H1 (cell line): ENCODE data around the gene CCDC174. TPM values are rescaled to one million over a fixed set of nuclear protein-coding genes. Genes with fewer than 3 reads are reported as not detected.

Experiments used
- CTCF ChIA-PET: fragments of 300-600 bp; sonication (Branson Sonifier 250); formaldehyde crosslinking; loops from one replicate; lab custom pipeline; 2021; ENCODE audit not compliant: partially characterized antibody; lab: Charles Lee
- POLR2A ChIA-PET: fragments of 300-600 bp; sonication (Branson Sonifier 250); formaldehyde crosslinking; loops from one replicate; lab custom pipeline; 2021; ENCODE audit warnings: inconsistent platforms; ENCODE audit not compliant: partially characterized antibody; lab: Charles Lee
- DNase-seq, 2 experiments: peaks; one replicate each; pipeline versions ENCODE4 v3.0.0 to v3.0.0-alpha.2; 2010 to 2022; ENCODE audit warnings: low spot score in 2 of 2, low read depth in 1 of 2, mixed read lengths in 1 of 2
- FAIRE-seq: peaks from 2 replicates; lab custom pipeline; 2011; peaks lifted over from hg19 to GRCh38; lab: Jason Lieb, UNC
- H2AFZ ChIP-seq: 2 replicates; pipeline ENCODE4 v1.8.1; 2012; ENCODE audit warnings: low read length, inconsistent platforms
- H2AK5ac ChIP-seq: 2 replicates; pipeline ENCODE4 v1.6.1; 2013; ENCODE audit warnings: low read depth, low read length
- H2BK120ac ChIP-seq: replicated peaks from 2 replicates; pipeline ENCODE3; 2013; ENCODE audit warnings: low read depth, low read length, inconsistent platforms
- H2BK12ac ChIP-seq: 2 replicates; pipeline ENCODE4 v1.6.1; 2013; ENCODE audit warnings: low read depth, low read length
- H2BK15ac ChIP-seq: 2 replicates; pipeline ENCODE4 v1.6.1; 2013; ENCODE audit warnings: low read length
- H2BK20ac ChIP-seq: 2 replicates; pipeline ENCODE4 v1.6.1; 2013; ENCODE audit warnings: low read length
- H2BK5ac ChIP-seq: 2 replicates; pipeline ENCODE4 v1.6.1; 2013; ENCODE audit warnings: low read depth, low read length
- H3K14ac ChIP-seq: 2 replicates; pipeline ENCODE4 v1.6.1; 2013; ENCODE audit warnings: inconsistent platforms; ENCODE audit not compliant: insufficient read length
- H3K18ac ChIP-seq: 2 replicates; pipeline ENCODE4 v1.6.1; 2013; ENCODE audit warnings: low read length; ENCODE audit errors: extremely low read depth
- H3K23ac ChIP-seq: 2 replicates; pipeline ENCODE4 v1.6.1; 2013; ENCODE audit warnings: inconsistent platforms; ENCODE audit not compliant: insufficient read length
- H3K23me2 ChIP-seq: 2 replicates; pipeline ENCODE4 v1.6.1; 2013; ENCODE audit warnings: low read depth, low read length
- H3K27ac ChIP-seq: 2 replicates; pipeline ENCODE4 v1.6.1; 2011; ENCODE audit warnings: low read depth, low read length, inconsistent platforms
- H3K27me3 ChIP-seq, 4 experiments: replicated peaks in 1 of 4; 1 replicate in 1 of 4; 2 replicates in 3 of 4; pipeline versions ENCODE4 v1.6.1 to v1.8.1; 2011 to 2013; ENCODE audit warnings: low read length in 3 of 4, mild to moderate bottlenecking in 3 of 4, inconsistent platforms in 2 of 4, mixed read lengths in 2 of 4, moderate library complexity in 1 of 4; ENCODE audit not compliant: control insufficient read depth in 3 of 4, insufficient read depth in 3 of 4; ENCODE audit errors: extremely low read depth in 1 of 4
- H3K36me3 ChIP-seq, 4 experiments: 2 replicates each; pipeline versions ENCODE4 v1.6.1 to v1.8.1; 2011 to 2013; ENCODE audit warnings: mild to moderate bottlenecking in 4 of 4, low read length in 3 of 4, moderate library complexity in 2 of 4, control low read depth in 1 of 4, inconsistent platforms in 1 of 4; ENCODE audit not compliant: insufficient read depth in 4 of 4, control insufficient read depth in 2 of 4
- H3K4ac ChIP-seq: replicated peaks from 2 replicates; pipeline ENCODE3; 2013; ENCODE audit warnings: low read length, low read depth, mixed read lengths, inconsistent platforms; ENCODE audit not compliant: insufficient read length
- H3K4me1 ChIP-seq, 4 experiments: replicated peaks in 1 of 4; 1 replicate in 1 of 4; 2 replicates in 3 of 4; pipeline versions ENCODE4 v1.6.1 to v1.8.1; 2011 to 2013; ENCODE audit warnings: low read length in 3 of 4, inconsistent platforms in 2 of 4, mixed read lengths in 1 of 4; ENCODE audit not compliant: insufficient read depth in 4 of 4, control insufficient read depth in 3 of 4
- H3K4me2 ChIP-seq, 2 experiments: 2 replicates each; pipeline versions ENCODE4 v1.6.1 to v1.8.1; 2011 to 2013; ENCODE audit warnings: low read depth in 2 of 2, low read length in 2 of 2, control low read depth in 1 of 2, inconsistent platforms in 1 of 2, mild to moderate bottlenecking in 1 of 2; ENCODE audit not compliant: insufficient read depth in 1 of 2
- H3K4me3 ChIP-seq, 4 experiments: fragments of 200-600, 300-600 bp in 1 of 4; sonication (generic), shearing (Covaris generic), sonication (Bioruptor Twin) in 1 of 4; 2 replicates each; pipeline versions ENCODE4 v1.5.1 to v1.8.1; 2011 to 2016; ENCODE audit warnings: low read length in 4 of 4, low read depth in 3 of 4, control low read depth in 2 of 4, inconsistent platforms in 2 of 4, mild to moderate bottlenecking in 2 of 4, mixed read lengths in 1 of 4, moderate library complexity in 1 of 4; ENCODE audit not compliant: insufficient read depth in 2 of 4; ENCODE audit errors: extremely low read depth in 1 of 4
- H3K56ac ChIP-seq: replicated peaks from 2 replicates; pipeline ENCODE3; 2013; ENCODE audit warnings: low read depth, mild to moderate bottlenecking, mixed read lengths, low read length, inconsistent platforms; ENCODE audit not compliant: insufficient read length
- H3K79me1 ChIP-seq: 2 replicates; pipeline ENCODE4 v1.6.1; 2013; ENCODE audit warnings: low read depth, low read length, control low read depth
- H3K79me2 ChIP-seq, 2 experiments: 2 replicates each; pipeline versions ENCODE4 v1.6.1 to v1.8.1; 2012 to 2013; ENCODE audit warnings: low read length in 2 of 2, mild to moderate bottlenecking in 2 of 2, inconsistent platforms in 1 of 2; ENCODE audit not compliant: insufficient read depth in 2 of 2, control insufficient read depth in 1 of 2
- H3K9ac ChIP-seq, 4 experiments: replicated peaks in 1 of 4; 1 replicate in 1 of 4; 2 replicates in 3 of 4; pipeline versions ENCODE4 v1.6.1 to v1.8.1; 2011 to 2013; ENCODE audit warnings: low read depth in 3 of 4, low read length in 3 of 4, control low read depth in 2 of 4, mild to moderate bottlenecking in 2 of 4, moderate library complexity in 2 of 4, inconsistent platforms in 1 of 4; ENCODE audit errors: extremely low read depth in 1 of 4
- H3K9me3 ChIP-seq, 2 experiments: 2 replicates each; pipeline versions ENCODE4 v1.6.1 to v1.8.1; 2012 to 2013; ENCODE audit warnings: mild to moderate bottlenecking in 2 of 2, moderate library complexity in 2 of 2, control low read depth in 1 of 2, inconsistent platforms in 1 of 2, low read depth in 1 of 2, low read length in 1 of 2, mixed read lengths in 1 of 2; ENCODE audit not compliant: insufficient read depth in 2 of 2
- H4K20me1 ChIP-seq, 2 experiments: replicated peaks in 1 of 2; 2 replicates each; pipeline versions ENCODE3 to v1.8.1; 2011 to 2013; ENCODE audit warnings: inconsistent platforms in 2 of 2, low read length in 2 of 2, mild to moderate bottlenecking in 1 of 2; ENCODE audit not compliant: insufficient read depth in 2 of 2, control insufficient read depth in 1 of 2
- H4K5ac ChIP-seq: 2 replicates; pipeline ENCODE4 v1.6.1; 2013; ENCODE audit warnings: low read length, low read depth, mixed read lengths, inconsistent platforms; ENCODE audit not compliant: insufficient read length
- H4K8ac ChIP-seq: 2 replicates; pipeline ENCODE4 v1.8.0; 2013; ENCODE audit warnings: mild to moderate bottlenecking, moderate library complexity, low read length, inconsistent platforms; ENCODE audit not compliant: insufficient read depth; ENCODE audit errors: extremely low read depth
- H4K91ac ChIP-seq: replicated peaks from 2 replicates; pipeline ENCODE3; 2013; ENCODE audit warnings: low read length, mixed read lengths, inconsistent platforms; ENCODE audit not compliant: insufficient read length
- ATF2 ChIP-seq: IDR thresholded peaks from 2 replicates; pipeline ENCODE4 v1.6.1; 2012; ENCODE audit warnings: low read length, inconsistent platforms
- BCL11A ChIP-seq, 2 experiments: IDR thresholded peaks; one replicate each; pipeline ENCODE4 v1.6.1; 2011; ENCODE audit warnings: low read depth in 2 of 2, low read length in 2 of 2, mild to moderate bottlenecking in 2 of 2
- BRCA1 ChIP-seq: IDR thresholded peaks from 2 replicates; pipeline ENCODE4 v1.6.1; 2012; ENCODE audit warnings: low read depth, low read length, improper control_type of control experiment
- CHD1 ChIP-seq: IDR thresholded peaks from 2 replicates; pipeline ENCODE4 v1.6.1; 2012; ENCODE audit warnings: low read depth, low read length, improper control_type of control experiment
- CTBP2 ChIP-seq: IDR thresholded peaks from 2 replicates; pipeline ENCODE4 v1.7.0; 2011; ENCODE audit warnings: borderline replicate concordance, mild to moderate bottlenecking, moderate library complexity, mixed read lengths, low read length; ENCODE audit not compliant: insufficient read depth, insufficient read length
- HDAC2 ChIP-seq, 2 experiments: fragments of 300-600 bp in 1 of 2; sonication (generic) in 1 of 2; IDR thresholded peaks; 2 replicates each; pipeline ENCODE4 v1.6.1; 2011 to 2012; ENCODE audit warnings: low read depth in 2 of 2, low read length in 2 of 2, mild to moderate bottlenecking in 2 of 2, moderate library complexity in 2 of 2, borderline replicate concordance in 1 of 2, inconsistent platforms in 1 of 2
- JUND ChIP-seq: IDR thresholded peaks from 2 replicates; pipeline ENCODE4 v1.6.1; 2011; ENCODE audit warnings: mild to moderate bottlenecking, improper control_type of control experiment, low read length
- KDM5A ChIP-seq: fragments of 200-600 bp; IDR thresholded peaks from 2 replicates; pipeline ENCODE4 v1.7.1; 2012; ENCODE audit warnings: mild to moderate bottlenecking, low read length, inconsistent platforms, mixed read lengths
- MAX ChIP-seq: IDR thresholded peaks from 2 replicates; pipeline ENCODE4 v1.6.1; 2012; ENCODE audit warnings: inconsistent platforms
- NRF1 ChIP-seq: IDR thresholded peaks from 2 replicates; pipeline ENCODE4 v1.6.1; 2011; ENCODE audit warnings: mild to moderate bottlenecking, low read depth, low read length, improper control_type of control experiment
- TCF12 ChIP-seq: IDR thresholded peaks from 2 replicates; pipeline ENCODE4 v1.6.1; 2011; ENCODE audit warnings: low read depth, mild to moderate bottlenecking, low read length
- WGBS, 2 experiments: shearing (Covaris generic) in 1 of 2; methylation state at CpG; one replicate each; pipeline versions ENCODE4 v1.1.6 to v1.1.7; 2013 to 2015; ENCODE audit warnings: low lambda C conversion rate in 2 of 2, mixed read lengths in 2 of 2, inconsistent platforms in 1 of 2, low coverage in 1 of 2, missing lambda C conversion rate in 1 of 2; ENCODE audit not compliant: insufficient replicate concordance in 2 of 2, insufficient coverage in 1 of 2, insufficient read length in 1 of 2; ENCODE audit errors: extremely low coverage in 1 of 2, missing lambda C conversion rate in 1 of 2; 5-methylcytosine and 5-hydroxymethylcytosine counted together
- polyA plus RNA-seq, 7 experiments: library from polyadenylated mRNA; depleted of rRNA in 3 of 7; stranded (reverse) in 5 of 7; unstranded in 2 of 7; fragments of >200 nt in 5 of 7; fragments of 200-250 nt in 2 of 7; gene quantifications; 1 replicate in 5 of 7; 2 replicates in 1 of 7; 4 replicates in 1 of 7; pipeline versions ENCODE4 v1.2.1 to v1.2.3, GENCODE V29; 2011 to 2013; ENCODE audit warnings: missing spikeins in 2 of 7, mixed read lengths in 2 of 7
- total RNA-seq: library from RNA; stranded (reverse); fragmentation: NEBNext Ultra II Directional; extraction: Animal tissue kit (Norgen Biotek cat#: 25700); gene quantifications from 2 replicates; pipeline ENCODE4 v1.2.1, GENCODE V29; 2021

Gene CCDC174
- total and polyA plus RNA-seq, 2 of the 8 experiments (the other 6 are each of a cell fraction or from before 2014, with no cell fraction given) = 3.5 to 11.9 TPM

GRCh38 chr3:14636496-14637087 is 15.0 kb upstream of the CCDC174 start:
- POLR2A ChIA-PET = interaction anchor here (2.5 kb wide), 1 partner anchor 15 kb away, joined by 5 read pairs; the partner anchor contains the start of gene CCDC174
- TF ChIP-seq ATF2 (no peak), CHD1 (no peak), HDAC2 (IDR thresholded peaks at IDR 0.05; ENCODE audit: borderline replicate concordance in 1 of 2, low read depth in 2 of 2, low read length in 2 of 2) (no peak), TCF12 (no peak), BCL11A (IDR thresholded peaks at IDR 0.05; ENCODE audit: low read depth in 2 of 2, low read length in 2 of 2) (no peak), CTBP2 (no peak), MAX (no peak), KDM5A (no peak), BRCA1 (no peak), NRF1 (no peak), JUND (no peak)

More at GRCh38 chr3:14636496-14637087, 15.0 kb upstream of the CCDC174 start:
- Histone ChIP-seq H3K79me1 (no peaks in the 10 kb centered on the region), H2BK120ac (no peak overlapping the region), H2BK15ac (no peak overlapping the region), H3K4me3 (no peak overlapping the region), H3K23me2 (no peaks in the 10 kb centered on the region), H3K14ac (no peak overlapping the region), H3K27me3 (no peaks in the 10 kb centered on the region; a peak in 2 of 7 replicates), H2AK5ac (no peak overlapping the region), H3K4me2 (no peak overlapping the region), H3K4ac (no peak overlapping the region), H3K56ac (no peak overlapping the region), H2BK5ac (no peak overlapping the region), H3K23ac (no peak overlapping the region), H3K18ac (no peak overlapping the region), H3K27ac (no peak overlapping the region), H3K79me2 (no peaks in the 10 kb centered on the region), H3K36me3 (no peaks in the 10 kb centered on the region), H2AFZ (no peak overlapping the region), H2BK12ac (no peak overlapping the region), H3K9ac (no peak overlapping the region), H2BK20ac (no peak overlapping the region), H4K91ac (no peak overlapping the region), H4K8ac (no peak overlapping the region), H4K5ac (no peak overlapping the region), H4K20me1 (no peaks in the 10 kb centered on the region), H3K9me3 (no peaks in the 10 kb centered on the region), H3K4me1 (no peaks in the 10 kb centered on the region)
- WGBS, 2 experiments = 84% methylated on average over 4 of the region's 4 CpGs; no CpG with 5 or more reads in 1 of the 2 experiments
- DNase-seq = no peak
- no peak for FAIRE-seq
- CTCF ChIA-PET = interaction anchor here (1.2 to 3.8 kb wide), 9 partner anchors 9 to 284 kb away, joined by 3 to 35 read pairs (median 6); partner anchors contain the start of gene CCDC174
